GM21515 (cell line): ENCODE measurements around the gene FBXL5.
"Not testable (repeated sequence)": the region's sequence is repeated elsewhere in the genome, so short reads cannot be mapped to it uniquely, and the experiment has no call there.

ENCODE experiments used
- ATAC-seq: cut with Tn5 transposase; IDR thresholded peaks from one replicate; pipeline ENCODE4 v1.9.1; 2021; ENCODE audit not compliant: unreplicated experiment

Gene FBXL5

DNA sequence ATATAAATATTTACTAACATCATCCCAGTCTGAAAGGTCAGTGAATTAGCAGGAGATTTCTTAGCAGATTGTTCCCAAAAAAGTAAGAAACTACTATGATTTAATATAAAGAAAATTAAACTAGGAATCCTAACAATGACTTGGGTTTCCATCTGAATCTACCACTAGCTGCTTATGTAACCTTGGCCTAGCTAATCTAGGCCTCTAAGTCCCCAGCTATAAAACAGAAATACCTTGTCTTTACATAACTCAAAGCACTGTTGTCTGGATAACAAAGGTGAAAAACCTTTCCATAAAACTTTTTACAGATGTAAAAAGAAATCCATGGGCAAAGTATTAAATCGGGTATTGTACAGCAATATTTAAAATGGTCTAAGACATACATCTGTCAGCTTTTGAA lies 3.0 kb downstream of the FBXL5 start:
- no peak for ATAC-seq

DNA sequence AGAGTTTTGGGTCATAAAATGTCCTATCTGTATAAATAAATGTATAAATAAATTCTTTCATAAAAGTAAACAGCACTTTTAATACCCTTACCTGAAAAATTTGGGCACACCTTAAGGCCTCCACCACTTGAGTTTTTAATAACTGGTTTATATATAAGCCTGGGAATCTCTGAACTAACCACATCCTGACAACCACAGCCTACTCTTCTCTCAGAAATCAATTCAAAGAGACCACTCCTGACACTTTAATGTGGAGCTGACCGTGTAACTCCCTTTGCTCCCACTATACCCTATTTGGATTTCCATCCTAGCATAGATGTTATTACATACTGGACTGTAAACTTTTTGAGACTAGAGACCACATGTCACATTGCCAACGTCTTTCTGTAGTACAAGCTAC lies 3.5 kb downstream of the FBXL5 start:
- no peak for ATAC-seq

DNA sequence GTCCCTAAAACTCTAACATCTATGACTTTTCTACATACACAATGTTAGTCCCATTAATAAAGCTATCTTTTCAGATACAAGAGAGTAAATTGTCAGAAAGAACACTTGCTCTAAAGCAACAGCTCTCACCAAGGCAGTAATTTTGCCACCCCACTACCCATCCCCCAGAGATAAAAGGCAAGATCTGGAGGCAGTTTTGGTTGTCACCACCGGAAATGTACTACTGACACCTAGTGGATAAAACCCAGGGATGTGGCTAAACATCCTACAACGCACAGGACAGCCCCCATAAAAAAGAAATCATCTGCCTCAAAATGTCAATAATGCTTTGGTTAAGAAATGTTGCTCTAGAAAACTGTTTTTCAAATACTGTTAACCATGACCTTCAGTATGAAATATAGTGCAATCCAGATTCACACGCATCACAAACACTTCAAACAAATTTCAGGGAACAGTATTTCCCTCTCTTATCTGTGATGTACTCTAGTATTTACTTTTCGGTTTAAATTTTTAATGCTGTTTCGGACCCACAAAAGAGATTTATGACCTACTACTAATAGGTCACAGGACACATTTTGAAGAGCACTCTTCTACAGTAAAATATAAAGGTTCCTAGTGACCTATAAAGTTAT lies 5.1 kb downstream of the FBXL5 start:
- ATAC-seq: peak; percentile 34

DNA sequence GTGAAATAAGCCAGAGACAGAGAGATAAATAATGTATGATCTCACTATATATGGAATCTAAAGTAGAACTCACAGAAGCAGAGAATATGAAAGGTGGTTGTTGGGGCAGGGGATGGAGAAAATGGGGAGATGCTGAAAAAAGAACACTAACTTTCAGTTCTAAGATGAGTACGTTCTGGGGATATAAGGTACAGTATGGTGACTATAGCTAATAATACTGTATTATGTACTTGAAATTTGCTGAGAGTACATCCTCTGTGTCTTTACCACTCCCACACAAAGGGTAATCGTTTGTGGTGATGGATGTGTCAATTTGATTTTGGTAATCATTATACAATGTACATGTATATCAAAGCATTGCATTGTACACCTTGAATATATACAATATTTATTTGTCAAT lies 6.6 kb downstream of the FBXL5 start:
- ATAC-seq: no peak

DNA sequence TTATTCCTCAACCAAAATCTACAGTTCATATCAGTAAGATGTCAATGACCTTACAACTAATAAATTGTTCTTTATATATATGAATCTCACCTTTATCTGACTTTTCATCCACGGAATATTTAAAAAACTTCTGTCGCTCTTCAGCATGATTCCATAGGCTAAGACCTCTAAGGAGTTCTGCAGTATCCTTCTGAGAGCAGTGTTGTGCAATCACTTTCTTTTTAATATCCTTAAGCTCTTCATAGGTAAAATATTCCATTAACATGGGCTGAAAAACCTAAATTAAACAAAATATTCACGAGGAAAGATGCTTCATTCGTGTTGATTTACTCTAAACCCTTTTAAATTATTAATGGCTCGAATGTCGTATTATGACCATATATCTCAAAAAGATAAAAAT lies 16.7 kb downstream of the FBXL5 start:
- ATAC-seq: no peak

DNA sequence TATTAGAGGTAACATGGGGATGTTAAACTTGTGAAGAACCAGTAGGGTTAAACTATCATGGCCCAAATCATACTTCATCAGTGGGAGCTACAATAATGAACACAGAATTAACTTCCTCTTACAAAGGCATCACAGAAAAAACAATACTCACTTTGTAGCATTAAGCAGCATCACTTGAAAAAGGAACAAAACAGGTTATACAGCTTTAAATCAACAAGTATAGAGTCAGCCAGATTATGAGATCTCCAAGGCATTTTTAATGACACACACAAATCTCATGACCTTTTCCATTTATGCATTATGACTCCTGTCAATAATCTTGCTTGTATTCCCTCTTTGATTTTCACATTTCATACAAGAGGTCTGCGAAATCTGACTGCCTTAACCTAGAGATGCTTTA lies 18.3 kb downstream of the FBXL5 start:
- ATAC-seq: no peak

DNA sequence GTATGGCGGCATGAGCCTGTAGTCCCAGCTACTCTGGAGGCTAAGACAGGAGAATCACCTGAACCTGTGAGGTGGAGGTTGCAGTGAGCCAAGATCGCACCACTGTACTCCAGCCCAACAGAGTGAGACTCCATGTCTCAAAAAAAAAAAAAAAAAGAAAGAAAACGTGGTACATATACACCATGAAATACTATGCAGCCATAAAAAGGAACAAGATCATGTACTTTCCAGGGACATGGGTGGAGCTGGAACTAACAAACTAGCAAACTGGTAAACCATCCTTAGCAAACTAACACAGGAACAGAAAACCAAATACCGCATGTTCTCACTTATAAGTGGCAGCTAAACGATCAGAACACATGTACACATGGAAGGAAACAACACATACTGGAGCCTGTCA lies 37.8 kb downstream of the FBXL5 start:
- ATAC-seq: not testable (repeated sequence)

- not testable (repeated sequence) for ATAC-seq
Observed at GRCh38 chr4:15614891-15615290, 40.3 kb downstream of the FBXL5 start.

DNA sequence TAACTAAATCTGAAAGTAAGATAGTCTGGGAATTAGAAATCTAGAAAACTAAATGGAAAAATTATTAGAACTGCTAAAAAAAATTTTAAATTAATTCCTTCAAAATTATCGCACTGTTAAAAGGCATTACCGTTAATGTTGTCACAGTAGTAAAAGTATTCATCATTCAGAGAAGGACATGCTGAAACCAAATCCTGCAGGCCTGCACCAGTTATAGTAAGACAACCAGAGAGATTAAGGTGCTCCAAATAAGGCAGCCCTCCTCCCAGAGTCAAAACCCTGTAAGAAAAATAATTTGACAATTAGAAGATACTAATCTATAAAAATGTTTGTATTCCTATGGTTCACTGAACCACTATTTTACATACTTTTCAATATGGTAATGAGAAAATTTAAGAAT lies 43.0 kb downstream of the FBXL5 start:
- no peak for ATAC-seq

DNA sequence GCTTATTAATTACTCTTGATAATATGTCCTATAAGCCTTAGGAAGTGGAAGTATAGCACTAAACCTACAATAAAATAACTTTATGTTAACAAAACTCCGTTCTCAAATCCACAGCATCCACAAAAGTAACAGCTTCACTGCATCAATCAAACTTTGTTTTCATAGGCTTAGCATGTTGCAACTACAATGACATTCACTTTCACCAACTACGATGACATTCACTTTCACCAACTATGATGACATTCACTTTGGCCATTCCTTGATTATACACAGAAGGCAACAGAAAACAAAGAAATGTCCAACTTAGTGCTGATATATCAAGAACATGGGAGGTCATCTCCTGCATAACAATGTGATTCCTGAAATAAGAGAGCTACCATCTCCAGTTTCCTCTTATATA lies 44.3 kb downstream of the FBXL5 start:
- no peak for ATAC-seq

DNA sequence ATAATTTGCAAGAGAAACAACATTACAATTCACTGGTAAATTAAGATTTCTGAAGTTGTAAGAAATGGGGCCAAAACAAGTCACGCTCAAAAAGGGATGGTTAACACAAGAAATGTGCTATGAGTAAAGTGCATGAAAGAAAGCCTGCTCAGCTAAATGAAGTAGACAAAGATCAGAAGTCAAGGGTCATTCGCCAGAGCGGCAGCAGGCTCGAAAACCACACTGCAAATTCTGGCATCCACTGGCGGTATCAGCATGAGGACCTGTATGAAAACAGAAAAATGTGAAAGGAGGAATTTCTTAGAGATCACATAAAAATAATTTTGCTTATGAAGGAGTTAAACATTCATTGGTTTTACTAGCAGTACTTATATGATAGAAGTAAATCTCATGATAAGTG lies 49.6 kb downstream of the FBXL5 start:
- ATAC-seq: no peak

DNA sequence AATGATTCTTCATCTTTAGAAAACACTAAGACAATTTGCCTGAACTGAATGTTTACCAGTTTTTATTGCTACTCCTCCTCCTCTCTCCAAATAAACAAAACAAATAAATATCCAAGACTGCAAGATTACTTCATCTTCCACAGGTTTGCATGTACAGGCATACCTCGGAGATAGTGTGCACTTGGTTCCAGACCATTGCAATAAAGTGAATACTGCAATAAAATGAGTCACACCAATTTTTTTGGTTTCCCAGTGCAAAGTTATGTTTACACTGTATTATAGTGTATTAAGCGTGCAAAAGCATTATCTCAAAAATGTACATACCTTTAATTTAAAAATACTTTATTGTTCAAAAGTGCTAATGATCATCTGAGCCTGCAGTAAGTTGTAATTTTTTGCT lies 53.3 kb downstream of the FBXL5 start:
- ATAC-seq: no peak

GRCh38 chr4:15600176-15600575 lies 55.0 kb downstream of the FBXL5 start:
- no peak for ATAC-seq

DNA sequence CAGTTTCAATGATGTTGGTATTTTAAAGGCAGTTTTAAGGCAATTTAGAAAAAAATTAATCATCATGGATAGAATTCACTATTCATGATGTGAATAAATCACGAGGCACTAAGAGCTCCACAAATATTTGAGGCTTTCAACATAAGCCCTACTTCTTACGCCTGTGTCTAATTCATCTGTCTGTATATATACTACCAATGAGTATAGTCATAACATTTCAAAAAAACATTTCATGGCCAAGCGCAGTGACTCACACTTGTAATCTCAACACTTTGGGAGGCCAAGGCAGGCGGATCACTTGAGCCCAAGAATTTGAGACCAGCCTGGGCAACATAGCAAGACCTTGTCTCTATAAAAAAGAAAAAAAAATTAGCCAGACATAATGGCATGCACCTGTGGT lies 56.5 kb downstream of the FBXL5 start:
- no peak for ATAC-seq

DNA sequence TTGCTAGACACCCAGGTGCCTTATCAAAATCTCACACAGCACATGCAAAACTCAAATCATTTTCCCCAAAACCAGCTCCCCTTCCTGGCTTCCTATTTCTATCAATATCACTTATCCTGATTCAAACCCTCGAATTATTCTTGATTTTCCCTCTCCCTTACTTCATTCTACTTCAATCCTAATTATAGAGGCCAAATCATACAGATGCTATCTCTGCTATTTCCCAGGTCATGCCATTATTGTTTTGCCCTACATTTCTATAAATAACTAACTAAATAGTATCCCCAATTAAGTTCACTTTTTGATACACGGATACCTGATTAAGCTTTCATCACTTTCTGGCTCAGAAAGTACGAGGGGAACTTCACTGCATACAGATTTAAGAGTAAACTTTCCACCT lies 62.4 kb downstream of the FBXL5 start:
- no peak for ATAC-seq

- no peak for ATAC-seq
Observed at GRCh38 chr4:15587649-15588048, 67.5 kb downstream of the FBXL5 start.

DNA sequence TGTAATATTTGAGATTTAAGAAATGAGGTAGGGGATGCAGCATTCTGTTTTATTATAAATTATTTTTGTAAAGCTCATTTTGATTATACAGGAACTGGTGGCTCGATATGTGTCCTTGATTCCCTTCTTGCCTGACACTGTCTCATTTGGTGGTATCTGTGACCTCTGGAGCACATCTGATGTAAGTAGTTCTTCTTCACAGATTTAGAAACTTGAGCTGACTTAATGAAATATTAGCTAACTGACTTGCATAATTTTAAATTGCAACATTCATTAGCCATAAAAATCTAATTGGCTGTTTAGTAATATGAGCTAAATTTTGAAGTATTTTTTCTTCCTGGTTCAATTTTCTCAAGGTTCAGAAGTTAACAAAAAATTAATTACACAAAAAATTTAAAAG lies 69.1 kb downstream of the FBXL5 start:
- no peak for ATAC-seq

DNA sequence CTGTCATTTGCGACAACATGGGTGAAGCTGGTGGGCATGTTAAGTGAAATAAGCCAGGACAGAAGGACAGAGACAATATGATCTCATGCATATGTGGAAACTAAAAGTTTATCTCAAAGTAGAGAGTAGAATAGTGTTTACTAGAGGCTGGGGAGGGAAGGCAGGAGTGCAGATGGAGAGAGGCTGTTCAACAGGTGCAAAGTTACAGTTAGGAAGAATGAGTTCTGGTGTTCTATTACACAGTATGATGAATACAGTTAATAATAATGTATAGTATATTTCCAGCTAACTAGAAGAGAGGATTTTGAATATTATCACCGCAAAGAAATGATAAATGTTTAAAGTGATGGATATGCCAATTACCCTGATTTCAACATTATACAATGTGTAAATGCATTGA lies 69.8 kb downstream of the FBXL5 start:
- ATAC-seq: no peak

GRCh38 chr4:15584785-15585184 lies 70.4 kb downstream of the FBXL5 start:
- ATAC-seq: no peak

- no peak for ATAC-seq
Observed at GRCh38 chr4:15577508-15577907, 77.6 kb downstream of the FBXL5 start.

DNA sequence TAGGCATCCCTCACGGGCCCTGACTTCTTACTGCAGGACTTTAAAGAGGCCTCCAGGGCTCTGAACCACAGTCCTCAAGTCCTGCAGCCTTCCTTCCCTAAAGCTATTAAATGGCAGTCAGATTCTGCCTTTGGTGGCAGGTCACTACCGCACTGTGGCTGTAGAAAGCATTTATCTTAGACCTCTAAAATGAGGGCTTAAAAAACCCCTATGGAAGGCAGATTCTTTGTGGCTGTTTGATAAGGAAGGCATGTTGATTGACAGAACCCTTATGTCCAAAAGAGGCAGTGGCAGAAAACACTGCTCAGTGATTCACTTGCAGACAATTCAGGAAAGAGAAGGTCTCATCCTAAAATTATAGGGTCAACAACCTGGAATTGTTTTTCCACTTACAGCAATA lies 79.2 kb downstream of the FBXL5 start:
- ATAC-seq: no peak

DNA sequence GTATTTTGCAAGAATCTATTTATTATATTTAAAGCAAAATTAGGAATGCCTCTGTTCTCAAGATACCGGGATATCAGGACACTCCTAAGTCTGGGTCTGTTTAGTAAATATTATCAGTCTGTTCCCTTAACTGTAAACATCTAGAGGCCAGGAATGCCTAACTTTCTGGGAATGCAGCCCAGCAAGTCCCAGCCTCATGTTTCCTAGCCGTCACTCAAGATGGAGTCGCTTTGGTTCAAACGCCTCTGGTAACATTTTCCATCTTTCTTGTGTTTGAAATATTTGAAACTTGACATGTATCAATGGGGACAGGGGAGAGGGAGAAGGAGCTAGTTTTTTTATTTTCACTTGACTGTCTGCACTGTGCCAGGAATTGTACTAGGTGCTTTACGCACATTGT lies 85.4 kb downstream of the FBXL5 start:
- ATAC-seq: no peak

GRCh38 chr4:15568821-15569220 lies 86.3 kb downstream of the FBXL5 start:
- ATAC-seq: no peak

GRCh38 chr4:15563871-15564270 lies 91.3 kb downstream of the FBXL5 start:
- no peak for ATAC-seq
